IPS-20b (cell line): ENCODE data around the gene CSTF3.

ENCODE experiments used
- H3K27ac ChIP-seq: one replicate; pipeline ENCODE4 v1.5.1; 2013; ENCODE audit warnings: low read length
- H3K27me3 ChIP-seq: 2 replicates; pipeline ENCODE4 v1.6.1; 2013; ENCODE audit warnings: mild to moderate bottlenecking, low read length, inconsistent platforms; ENCODE audit not compliant: insufficient read depth
- H3K36me3 ChIP-seq: 2 replicates; pipeline ENCODE4 v1.6.1; 2013; ENCODE audit warnings: low read depth, mild to moderate bottlenecking, inconsistent platforms, low read length, moderate library complexity; ENCODE audit not compliant: insufficient read depth
- H3K4me1 ChIP-seq: 2 replicates; pipeline ENCODE4 v1.6.1; 2013; ENCODE audit warnings: mild to moderate bottlenecking, control low read depth, inconsistent platforms, low read length, moderate library complexity; ENCODE audit not compliant: insufficient read depth
- H3K4me3 ChIP-seq: 2 replicates; pipeline ENCODE4 v1.5.1; 2013; ENCODE audit warnings: mild to moderate bottlenecking, low read length, inconsistent platforms
- H3K9ac ChIP-seq: 2 replicates; pipeline ENCODE4 v1.6.1; 2013; ENCODE audit warnings: low read depth, mild to moderate bottlenecking, inconsistent platforms, low read length, moderate library complexity
- H3K9me3 ChIP-seq: 2 replicates; pipeline ENCODE4 v1.6.1; 2013; ENCODE audit warnings: mild to moderate bottlenecking, low read depth, low read length, inconsistent platforms; ENCODE audit not compliant: insufficient read depth

CSTF3 gene

DNA sequence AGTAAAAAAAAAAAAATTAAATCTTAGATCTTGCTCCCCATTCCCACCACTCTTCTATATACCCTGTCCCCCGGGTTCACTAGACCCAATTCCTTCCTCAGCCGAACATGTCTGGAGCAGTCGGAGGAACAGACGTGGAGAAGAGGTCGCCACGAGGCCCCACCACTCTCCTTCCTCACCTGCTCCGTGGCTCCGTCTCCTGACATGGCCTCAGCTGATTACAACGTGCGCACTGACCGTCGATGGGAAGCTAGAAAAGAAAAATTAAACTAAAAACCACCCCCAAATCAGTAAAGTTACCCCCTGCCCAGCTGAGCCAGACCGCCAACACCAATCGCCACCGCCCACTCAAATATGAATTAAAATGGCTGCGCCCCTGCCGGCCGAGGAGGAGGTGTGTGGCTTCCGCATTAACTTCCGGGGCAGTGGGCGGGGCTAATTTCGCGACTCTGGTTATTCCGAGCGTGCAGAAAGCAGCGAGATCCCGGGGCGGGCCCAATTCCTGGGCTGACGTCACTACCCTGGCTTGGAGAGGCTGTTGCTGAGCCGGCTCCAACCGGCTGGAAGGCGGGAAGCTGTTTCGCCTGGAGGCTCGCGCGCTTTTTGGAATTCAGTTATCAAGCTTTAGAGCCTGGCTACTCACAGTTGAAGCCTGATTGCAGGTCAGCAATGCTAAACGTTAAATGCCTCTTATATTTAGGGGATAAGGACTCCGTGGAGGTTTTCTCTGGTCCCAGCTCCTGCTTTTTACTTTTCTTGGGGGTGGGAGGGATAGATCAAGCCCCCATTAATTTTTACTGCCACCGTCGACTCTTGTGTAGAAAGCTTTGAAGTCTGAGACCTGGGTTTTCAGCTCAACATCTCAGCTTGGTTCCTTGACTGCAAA lies at the start of gene CSTF3:
TSS of gene CSTF3 (minus strand) at position 361 of the 886 bp plus-strand sequence. CDS start at position 206, 155 bp downstream.
- Histone ChIP-seq H3K36me3 (peaks cover 9% of the 10 kb centered on the region; the same call in 1 of the 2 replicates), H3K9ac (peak within 1 kb of the TSS; percentile 90), H3K9me3 (no peaks in the 10 kb centered on the region), H3K4me1 (peaks cover 17% of the 10 kb centered on the region; the same call in 1 of the 2 replicates), H3K27ac (peak within 1 kb of the TSS; percentile 91), H3K4me3 (peak within 1 kb of the TSS; percentile 77), H3K27me3 (no peaks in the 10 kb centered on the region)

DNA sequence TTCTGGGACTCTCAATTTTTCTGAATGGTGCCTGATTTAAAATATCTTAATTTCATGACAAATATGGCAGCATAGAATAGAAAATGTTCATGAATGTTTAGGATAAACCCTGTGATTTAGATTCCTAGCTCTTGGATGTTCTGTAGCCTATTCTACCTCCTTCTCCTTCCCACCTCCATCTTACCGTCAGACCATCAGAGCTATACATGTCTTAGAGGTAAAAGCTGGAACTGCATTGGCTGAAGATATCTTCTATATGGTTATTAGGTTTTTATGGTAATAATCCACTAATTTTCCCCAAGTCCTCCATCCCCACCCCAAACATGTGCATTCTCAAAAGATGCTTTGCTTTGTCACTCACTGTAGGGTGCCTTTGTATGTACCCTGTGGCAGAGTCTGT lies 46.9 kb upstream of the CSTF3 start:
- no peak overlapping the region for H3K27ac ChIP-seq
- H3K9me3 ChIP-seq: no peaks in the 10 kb centered on the region; the same call in 1 of the 2 replicates
- H3K27me3 ChIP-seq: no peaks in the 10 kb centered on the region
- no peaks in the 10 kb centered on the region for H3K4me1 ChIP-seq
- H3K9ac ChIP-seq: no peak overlapping the region
- no peak overlapping the region for H3K4me3 ChIP-seq
- no peaks in the 10 kb centered on the region for H3K36me3 ChIP-seq

DNA sequence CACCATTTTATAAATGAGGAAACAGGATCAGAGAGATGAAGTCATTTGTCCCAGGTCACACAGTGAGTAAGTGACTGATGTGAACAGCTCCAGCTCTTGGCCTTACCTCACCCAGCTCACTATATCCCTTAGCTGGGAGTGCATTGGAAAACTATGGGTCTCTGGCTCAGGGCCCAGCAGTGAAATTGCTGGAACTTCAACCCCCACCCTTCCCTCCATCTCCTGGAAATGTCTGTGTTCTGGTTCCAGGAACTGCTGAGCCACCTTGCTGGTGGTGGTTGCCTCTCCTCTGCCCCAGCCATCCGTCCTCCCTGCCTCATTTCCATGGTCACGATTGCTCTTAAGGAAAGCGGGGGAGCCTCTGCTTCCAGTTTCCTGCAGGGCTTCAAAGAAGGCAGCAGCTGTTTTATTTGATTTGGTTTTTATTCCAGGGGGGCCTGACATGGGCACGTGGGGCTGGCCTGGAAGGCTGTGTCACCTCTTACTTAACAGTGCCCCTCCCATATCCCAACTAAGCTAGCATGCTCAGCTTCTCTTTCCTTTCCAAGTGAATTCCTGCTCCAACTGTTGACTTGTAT lies 46.2 kb upstream of the CSTF3 start:
- H3K4me1 ChIP-seq: no peaks in the 10 kb centered on the region
- no peak overlapping the region for H3K9ac ChIP-seq
- H3K9me3 ChIP-seq: no peaks in the 10 kb centered on the region; the same call in 1 of the 2 replicates
- H3K36me3 ChIP-seq: no peaks in the 10 kb centered on the region
- no peak overlapping the region for H3K27ac ChIP-seq
- H3K4me3 ChIP-seq: no peak overlapping the region
- no peaks in the 10 kb centered on the region for H3K27me3 ChIP-seq

DNA sequence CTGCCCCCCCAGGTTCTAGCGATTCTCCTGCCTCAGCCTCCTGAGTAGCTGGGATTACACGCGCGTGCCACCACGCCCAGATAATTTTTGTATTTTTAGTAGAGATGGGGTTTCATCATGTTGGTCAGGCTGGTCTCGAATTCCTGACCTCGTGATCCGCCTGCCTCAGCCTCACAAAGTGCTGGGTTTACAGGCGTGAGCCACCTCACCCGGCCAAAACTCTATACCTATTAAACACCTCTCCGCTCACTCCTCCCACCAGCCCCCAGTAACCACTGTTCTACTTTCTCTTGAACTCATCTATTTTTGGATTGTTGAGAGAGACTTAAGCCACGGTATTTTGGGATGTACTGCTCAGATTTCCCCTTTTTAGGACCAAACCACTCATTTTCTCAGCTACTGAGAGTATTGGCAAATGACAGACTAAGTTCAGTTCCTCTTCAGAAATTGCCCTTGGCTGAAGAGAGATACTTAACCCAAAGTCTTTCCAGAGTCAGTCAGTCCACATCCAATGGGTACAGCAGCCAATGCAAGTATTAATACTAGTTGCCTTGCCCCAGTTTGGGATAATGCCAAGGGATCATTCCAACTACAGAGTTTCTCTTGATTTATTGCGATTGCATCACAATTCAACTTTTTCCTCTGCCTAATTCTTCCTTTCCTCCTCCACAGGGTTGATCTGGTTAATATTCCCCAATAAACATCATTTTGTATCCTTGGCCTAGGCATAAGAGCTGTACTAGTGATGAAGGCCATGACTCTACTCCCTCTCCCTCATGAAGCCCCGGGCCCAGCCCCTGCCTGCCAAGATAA lies 36.8 kb upstream of the CSTF3 start:
- Histone ChIP-seq H3K9ac (no peak overlapping the region), H3K4me3 (no peak overlapping the region), H3K4me1 (peaks cover 8% of the 10 kb centered on the region; the same call in 1 of the 2 replicates), H3K9me3 (no peaks in the 10 kb centered on the region), H3K27me3 (no peaks in the 10 kb centered on the region), H3K36me3 (no peaks in the 10 kb centered on the region), H3K27ac (no peak overlapping the region)

DNA sequence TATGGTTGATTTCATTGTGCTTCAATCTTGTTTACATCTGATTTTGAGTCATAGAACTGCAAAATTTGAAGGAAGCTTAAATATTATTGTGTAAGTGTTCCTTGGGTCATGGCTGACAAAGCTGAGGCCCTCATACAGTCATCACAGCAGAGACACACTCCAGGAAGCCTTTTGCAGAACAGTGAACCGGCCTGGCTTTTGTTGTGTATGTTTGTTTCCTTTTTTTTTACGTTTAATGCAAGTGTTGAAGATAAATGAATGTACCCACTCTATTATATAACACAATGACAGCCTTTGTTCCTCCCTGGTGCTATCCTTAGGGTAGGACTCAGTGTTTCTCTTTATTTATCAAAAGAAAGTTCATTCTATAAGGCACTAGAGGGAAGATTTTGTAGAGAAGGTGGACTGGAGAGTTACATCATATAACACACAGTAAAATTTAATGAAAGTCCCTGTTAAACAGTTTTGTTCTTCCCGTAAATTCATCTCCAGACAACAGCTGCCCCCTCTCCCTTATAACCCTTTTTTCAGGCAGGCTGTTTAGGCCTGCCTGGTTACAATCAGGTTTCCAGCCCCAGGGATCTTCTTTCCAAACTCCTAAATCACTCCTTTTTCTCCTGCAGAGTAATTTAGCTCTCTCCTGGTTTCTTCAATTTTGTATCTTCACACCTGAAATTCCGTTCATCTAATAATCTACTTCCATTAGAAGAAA lies 34.3 kb upstream of the CSTF3 start:
- Histone ChIP-seq H3K36me3 (no peaks in the 10 kb centered on the region), H3K9me3 (no peaks in the 10 kb centered on the region), H3K4me1 (peaks cover 8% of the 10 kb centered on the region; the same call in 1 of the 2 replicates), H3K9ac (peak overlapping the region; percentile 30; the same call in 1 of the 2 replicates), H3K27me3 (no peaks in the 10 kb centered on the region), H3K4me3 (no peak overlapping the region), H3K27ac (no peak overlapping the region)

DNA sequence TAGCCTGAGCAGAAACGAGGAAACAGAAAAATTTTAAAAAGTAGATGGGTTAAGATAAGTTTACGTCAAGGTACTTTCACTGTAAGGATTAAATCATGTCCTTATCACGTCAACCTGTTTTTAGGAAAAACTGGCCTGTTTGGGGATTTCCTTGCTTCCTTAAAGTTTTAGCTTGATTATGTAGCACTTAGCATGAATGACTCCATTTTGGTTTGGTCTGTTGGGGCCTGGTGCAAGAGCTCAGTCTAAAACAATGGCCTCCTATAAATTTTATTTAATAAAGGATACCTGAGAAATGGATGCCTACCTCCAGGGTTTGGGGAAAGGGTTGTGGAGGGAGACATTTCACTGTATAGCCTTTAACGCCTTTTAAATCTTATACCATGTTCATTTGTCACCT lies 33.2 kb upstream of the CSTF3 start:
- H3K9me3 ChIP-seq: no peaks in the 10 kb centered on the region
- H3K4me3 ChIP-seq: no peak overlapping the region
- no peaks in the 10 kb centered on the region for H3K27me3 ChIP-seq
- H3K36me3 ChIP-seq: no peaks in the 10 kb centered on the region
- H3K27ac ChIP-seq: no peak overlapping the region
- no peak overlapping the region for H3K9ac ChIP-seq
- H3K4me1 ChIP-seq: peaks cover 8% of the 10 kb centered on the region; the same call in 1 of the 2 replicates

DNA sequence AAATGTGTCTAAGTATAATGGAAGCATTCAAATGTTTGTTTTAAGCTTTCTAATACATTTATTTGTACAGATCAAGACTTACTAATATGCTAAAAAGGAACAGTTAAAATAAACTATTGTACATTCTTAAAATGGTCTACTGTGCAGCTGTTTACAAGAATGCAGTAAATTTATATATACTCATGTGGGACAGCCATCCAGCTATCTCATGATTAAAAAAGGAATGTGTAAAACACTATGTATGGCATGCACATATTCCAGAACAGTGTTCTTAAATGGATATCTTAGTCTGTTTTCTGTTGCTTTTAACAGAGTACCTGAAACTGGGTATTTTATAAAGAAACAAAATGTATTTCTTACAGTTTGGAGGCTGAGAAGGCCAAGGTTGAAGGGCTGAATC lies 30.2 kb upstream of the CSTF3 start:
- Histone ChIP-seq H3K27ac (no peak overlapping the region), H3K9ac (no peak overlapping the region), H3K36me3 (no peaks in the 10 kb centered on the region), H3K27me3 (no peaks in the 10 kb centered on the region), H3K4me3 (no peak overlapping the region), H3K4me1 (peaks cover 20% of the 10 kb centered on the region; the same call in 1 of the 2 replicates), H3K9me3 (no peaks in the 10 kb centered on the region)

DNA sequence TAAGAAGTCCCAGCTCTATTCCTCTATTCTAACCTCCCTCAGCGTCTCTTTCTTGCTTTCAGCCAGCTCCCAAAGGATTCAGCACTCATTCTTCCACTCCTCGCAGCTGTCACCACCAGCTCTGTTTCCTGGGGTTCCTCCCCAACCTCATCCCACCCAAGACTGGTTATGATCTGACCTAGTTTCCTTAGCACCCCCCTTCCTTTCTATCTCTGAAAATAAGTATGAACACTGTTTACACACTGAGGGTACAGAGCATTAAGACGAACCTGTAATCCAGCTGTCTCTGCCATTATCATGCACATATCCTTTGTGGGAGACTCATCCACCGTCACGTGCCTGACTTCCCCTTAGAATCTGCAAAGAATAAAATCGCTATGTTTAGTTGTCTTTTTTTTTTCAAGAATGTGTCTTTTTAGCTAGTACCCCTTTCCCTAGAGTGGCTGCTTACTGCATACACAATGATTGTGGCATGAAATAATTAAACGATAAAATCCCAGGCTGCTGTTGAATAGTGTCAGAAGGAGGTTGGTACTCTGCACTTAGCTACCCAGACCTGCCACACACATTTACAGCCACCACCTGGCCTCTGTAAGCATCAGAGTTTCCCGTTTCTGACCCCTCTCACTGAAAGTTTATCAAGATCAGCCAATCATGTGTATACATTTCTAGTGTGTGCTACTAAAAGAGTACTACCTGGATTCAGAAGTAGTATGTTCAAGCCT lies 26.9 kb upstream of the CSTF3 start:
- Histone ChIP-seq H3K9me3 (no peaks in the 10 kb centered on the region), H3K27ac (no peak overlapping the region), H3K4me1 (peaks cover 11% of the 10 kb centered on the region; the same call in 1 of the 2 replicates), H3K4me3 (peak overlapping the region; percentile 7; the same call in 1 of the 2 replicates), H3K36me3 (no peaks in the 10 kb centered on the region), H3K27me3 (no peaks in the 10 kb centered on the region), H3K9ac (no peak overlapping the region)

DNA sequence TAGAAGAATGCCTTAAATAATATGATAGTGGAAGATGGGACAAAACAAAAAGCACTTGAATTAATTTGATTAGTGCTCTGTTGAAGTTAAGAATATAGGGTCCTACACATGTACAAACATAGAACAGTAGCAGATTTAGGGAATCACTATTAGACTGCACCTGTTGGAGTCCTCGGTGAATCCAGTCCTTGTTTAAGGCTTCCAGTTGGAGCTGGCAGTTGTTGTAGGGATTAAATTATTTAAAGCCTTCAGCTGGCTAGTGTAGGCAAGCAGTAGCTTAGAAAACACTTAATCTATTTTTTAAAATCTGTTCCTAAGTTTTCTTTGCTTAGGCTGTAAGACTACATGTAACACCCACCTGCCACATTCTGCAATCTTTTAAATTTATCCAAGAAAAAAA lies 24.5 kb upstream of the CSTF3 start:
- Histone ChIP-seq H3K36me3 (no peaks in the 10 kb centered on the region), H3K4me3 (no peak overlapping the region), H3K27me3 (no peaks in the 10 kb centered on the region), H3K4me1 (peaks cover 11% of the 10 kb centered on the region; the same call in 1 of the 2 replicates), H3K27ac (no peak overlapping the region), H3K9ac (no peak overlapping the region), H3K9me3 (no peaks in the 10 kb centered on the region)

DNA sequence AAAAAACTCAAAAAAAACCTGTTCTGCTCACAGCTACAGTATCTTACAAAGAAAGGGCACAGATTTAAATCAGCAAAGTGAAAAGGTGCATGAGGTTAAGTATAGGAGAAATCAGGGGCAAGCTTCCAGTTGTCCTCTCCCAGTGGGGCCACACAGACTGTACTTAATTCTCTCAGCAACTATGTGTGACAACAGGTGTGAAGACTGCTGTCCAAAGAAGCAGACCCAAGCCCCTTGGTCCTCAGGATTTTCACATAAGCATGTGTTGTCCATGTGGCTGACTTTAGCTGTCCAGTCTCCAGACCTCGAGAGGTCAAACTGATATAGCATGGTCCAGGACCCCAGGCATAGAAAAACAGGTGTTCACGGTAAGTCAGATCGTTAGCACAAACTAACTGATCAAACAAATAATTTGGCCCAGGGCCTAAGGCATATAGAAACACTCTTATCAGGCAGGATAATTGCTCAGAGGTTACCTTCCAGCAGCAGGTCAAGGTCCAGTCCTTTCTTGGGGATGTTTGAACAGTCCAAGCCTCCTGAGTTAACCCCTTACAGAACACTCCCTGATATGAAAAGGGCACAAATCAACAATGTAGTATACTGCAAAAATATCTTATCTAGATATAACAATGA lies 21.1 kb upstream of the CSTF3 start:
- H3K27ac ChIP-seq: no peak overlapping the region

More for the DNA sequence above, 21.1 kb upstream of the CSTF3 start:
- Histone ChIP-seq H3K4me3 (no peak overlapping the region), H3K9me3 (no peaks in the 10 kb centered on the region), H3K36me3 (no peaks in the 10 kb centered on the region), H3K4me1 (peaks cover 11% of the 10 kb centered on the region; the same call in 1 of the 2 replicates), H3K9ac (no peak overlapping the region), H3K27me3 (no peaks in the 10 kb centered on the region)
